Aorta (tissue), 5 donors: ENCODE measurements around the gene UBE2S. TPM values are rescaled to one million over a fixed set of nuclear protein-coding genes. Genes with fewer than 3 reads are reported as not detected.
"Not testable (repeated sequence)": the region's sequence is repeated elsewhere in the genome, so short reads cannot be mapped to it uniquely, and the experiment has no call there.

Experiments
- ATAC-seq: fragments of 200-7000 bp; cut with Tn5 transposase; one replicate; pipeline ENCODE4 v1.9.1; 2022; ENCODE audit warnings: moderate library complexity; ENCODE audit not compliant: low FRiP score
- DNase-seq, 2 donors: peaks; one replicate each; pipeline ENCODE4 v3.0.0-alpha.2; 2020
- H3K27ac ChIP-seq, 2 donors: one replicate each; pipeline ENCODE4 v1.5.1; 2013; ENCODE audit warnings: low read length in 2 of 2, mild to moderate bottlenecking in 2 of 2, moderate library complexity in 2 of 2, control low read depth in 1 of 2, inconsistent platforms in 1 of 2, low read depth in 1 of 2
- H3K27me3 ChIP-seq, 2 donors: one replicate each; pipeline ENCODE4 v1.6.1; 2013; ENCODE audit warnings: control low read depth in 1 of 2, low read length in 1 of 2, mild to moderate bottlenecking in 1 of 2, moderate library complexity in 1 of 2; ENCODE audit not compliant: insufficient read depth in 2 of 2, control insufficient read depth in 1 of 2
- H3K36me3 ChIP-seq, 2 donors: one replicate each; pipeline ENCODE4 v1.6.1; 2013; ENCODE audit warnings: control low read depth in 1 of 2, low read length in 1 of 2, mild to moderate bottlenecking in 1 of 2; ENCODE audit not compliant: insufficient read depth in 2 of 2, control insufficient read depth in 1 of 2
- H3K4me1 ChIP-seq, 2 donors: one replicate each; pipeline ENCODE4 v1.6.1; 2013; ENCODE audit warnings: low read length in 2 of 2, control low read depth in 1 of 2, mild to moderate bottlenecking in 1 of 2, moderate library complexity in 1 of 2; ENCODE audit not compliant: insufficient read depth in 2 of 2, control insufficient read depth in 1 of 2
- H3K4me3 ChIP-seq, 2 donors: one replicate each; pipeline ENCODE4 v1.5.1; 2013; ENCODE audit warnings: low read length in 2 of 2, control low read depth in 1 of 2, mild to moderate bottlenecking in 1 of 2
- H3K9me3 ChIP-seq: one replicate; pipeline ENCODE4 v1.6.1; 2013; ENCODE audit warnings: mild to moderate bottlenecking, low read length; ENCODE audit not compliant: control insufficient read depth
- WGBS, 2 donors: extraction: QIAGEN DNeasy Blood & Tissue Kit; methylation state at CpG; one replicate each; pipeline ENCODE4 v1.1.7; 2013; 5-methylcytosine and 5-hydroxymethylcytosine counted together
- intact Hi-C, 2 donors: fragments of 100-400 bp; cut with DNase I; formaldehyde crosslinking; loops; one replicate each; pipeline versions ENCODE4 v1.14.2 to v1.15.0; 2022
- polyA plus RNA-seq, 2 donors: library from polyadenylated mRNA; stranded (reverse); fragments of 200-250 nt; gene quantifications; one replicate each; pipeline ENCODE4 v1.2.3, GENCODE V29; 2013
- total RNA-seq, 2 donors: library from RNA; stranded (reverse); fragmentation: NEBNext Ultra II Directional; extraction: Animal tissue kit (Norgen Biotek cat#: 25700); gene quantifications; one replicate each; pipeline ENCODE4 v1.2.1, GENCODE V29; 2021
- donor health status: healthy with polysubstance abuse.
- donor health status: Bipolar disorder and iron deficiency.
- donor health status: DM: no; HTN: no; CAD: no.
- donor health status: DM: no; HTN: no; CAD: no.
- donor health status: DM: yes; HTN: yes; CAD: no.

Gene UBE2S
- total and polyA plus RNA-seq, 4 donors, result 7.0 to 26.8 (median 10.8) TPM

- no peak overlapping the region for H3K27ac ChIP-seq
- WGBS, 2 donors, result 31 to 35% methylated on average over 15 to 16 of the region's 16 CpGs
- intact Hi-C loops, result no loop called here
- no peaks in the 10 kb centered on the region for H3K36me3 ChIP-seq
- H3K4me3 ChIP-seq, result no peak overlapping the region
- no peaks in the 10 kb centered on the region for H3K9me3 ChIP-seq
- no peaks in the 10 kb centered on the region for H3K27me3 ChIP-seq
- DNase-seq, result no peak
- H3K4me1 ChIP-seq, result no peaks in the 10 kb centered on the region
- ATAC-seq, result no peak
Measured at GRCh38 chr19:55449469-55449868, 41.9 kb upstream of the UBE2S start.

- ATAC-seq, intact Hi-C loops, H3K4me3 ChIP-seq, DNase-seq, H3K9me3 ChIP-seq, H3K27ac ChIP-seq, H3K27me3 ChIP-seq, H3K4me1 ChIP-seq, H3K36me3 ChIP-seq: not testable (repeated sequence)
- 82 to 85% methylated on average over 5 of the region's 5 CpGs for WGBS, 2 donors
Measured at GRCh38 chr19:55448175-55448490, 40.5 kb upstream of the UBE2S start.

- Histone ChIP-seq H3K9me3 (no peaks in the 10 kb centered on the region), H3K27ac (no peak overlapping the region), H3K36me3 (no peaks in the 10 kb centered on the region), H3K4me1 (no peaks in the 10 kb centered on the region), H3K4me3 (no peak overlapping the region), H3K27me3 (no peaks in the 10 kb centered on the region)
- DNase-seq, result no peak
- 23 to 28% methylated on average over 16 of the region's 16 CpGs for WGBS, 2 donors
- intact Hi-C loops, result no loop called here
- ATAC-seq, result no peak
Measured at GRCh38 chr19:55447421-55448174, 40.0 kb upstream of the UBE2S start.

- no peak for ATAC-seq
- Histone ChIP-seq H3K36me3 (no peaks in the 10 kb centered on the region), H3K4me3 (no peak overlapping the region), H3K27ac (no peak overlapping the region), H3K9me3 (no peaks in the 10 kb centered on the region), H3K27me3 (no peaks in the 10 kb centered on the region), H3K4me1 (no peaks in the 10 kb centered on the region)
- no peak for DNase-seq
- WGBS, 2 donors, result 65 to 67% methylated on average over 8 of the region's 8 CpGs
- intact Hi-C loops, result no loop called here
Measured at GRCh38 chr19:55446060-55446459, 38.5 kb upstream of the UBE2S start.

GRCh38 chr19:55444646-55445045, 37.1 kb upstream of the UBE2S start:
- ATAC-seq, result no peak
- intact Hi-C loops, result no loop called here
- no peaks in the 10 kb centered on the region for H3K27me3 ChIP-seq
- H3K4me1 ChIP-seq, result no peaks in the 10 kb centered on the region
- H3K9me3 ChIP-seq, result no peaks in the 10 kb centered on the region
- H3K36me3 ChIP-seq, result no peaks in the 10 kb centered on the region
- no peak overlapping the region for H3K27ac ChIP-seq
- WGBS, 2 donors, result 40% methylated on average over 11 of the region's 11 CpGs
- no peak overlapping the region for H3K4me3 ChIP-seq
- no peak for DNase-seq

- intact Hi-C loops, result no loop called here
- Histone ChIP-seq H3K4me3 (no peak overlapping the region), H3K36me3 (no peaks in the 10 kb centered on the region), H3K27me3 (no peaks in the 10 kb centered on the region), H3K9me3 (no peaks in the 10 kb centered on the region), H3K27ac (no peak overlapping the region), H3K4me1 (no peaks in the 10 kb centered on the region)
- DNase-seq (no peak), ATAC-seq (no peak)
- WGBS, 2 donors, result 34 to 35% methylated on average over 18 of the region's 18 CpGs
Measured at GRCh38 chr19:55443824-55444480, 36.4 kb upstream of the UBE2S start.

- H3K4me3 ChIP-seq, result no peak within 1 kb of the TSS
- DNase-seq (no peak), ATAC-seq (no peak)
- no peaks in the 10 kb centered on the region for H3K9me3 ChIP-seq
- intact Hi-C loops, result no loop called here
- H3K36me3 ChIP-seq, result no peaks in the 10 kb centered on the region
- H3K27ac ChIP-seq, result no peak within 1 kb of the TSS
- H3K4me1 ChIP-seq, result no peaks in the 10 kb centered on the region
- H3K27me3 ChIP-seq, result no peaks in the 10 kb centered on the region
- 1 to 2% methylated on average over 41 to 43 of the region's 43 CpGs for WGBS, 2 donors
Measured at GRCh38 chr19:55443045-55443823, 35.6 kb upstream of the UBE2S start, which contains the start of gene SHISA7. TSS of gene SHISA7 (minus strand) at chr19:55443300. CDS start at chr19:55442863, 437 bp downstream.

- ATAC-seq (no peak), DNase-seq (no peak)
- H3K27me3 ChIP-seq, result no peaks in the 10 kb centered on the region
- no peaks in the 10 kb centered on the region for H3K36me3 ChIP-seq
- no peak overlapping the region for H3K4me3 ChIP-seq
- intact Hi-C loops, result no loop called here
- 1% methylated on average over 45 to 72 of the region's 72 CpGs for WGBS, 2 donors
- no peak overlapping the region for H3K27ac ChIP-seq
- no peaks in the 10 kb centered on the region for H3K4me1 ChIP-seq
- no peaks in the 10 kb centered on the region for H3K9me3 ChIP-seq
Measured at GRCh38 chr19:55442372-55442961, 34.9 kb upstream of the UBE2S start.
